OCI-LY7 (cell line): Measurements from ENCODE around the gene ZNF311. TPM values are rescaled to one million over a fixed set of nuclear protein-coding genes. Genes with fewer than 3 reads are reported as not detected.

Experiments
- BruUV-seq: library from RNA; stranded (reverse); fragments of 400-500 nt; replicated peaks from 2 replicates; lab custom pipeline; 2021; lab: Mats Ljungman, UMichigan
- CTCF ChIA-PET: fragments of 300-600 bp; sonication (Branson Sonifier 250); formaldehyde crosslinking; loops from one replicate; lab custom pipeline; 2022; ENCODE audit warnings: antibody characterized with exemption; ENCODE audit not compliant: unreplicated experiment; lab: Charles Lee
- POLR2A ChIA-PET: fragments of 300-600 bp; sonication (Branson Sonifier 250); formaldehyde crosslinking; loops from one replicate; lab custom pipeline; 2022; ENCODE audit warnings: antibody characterized with exemption; lab: Charles Lee
- DNase-seq: peaks from one replicate; pipeline ENCODE4 v3.0.0-alpha.2; 2015; ENCODE audit warnings: low spot score
- H2AFZ ChIP-seq: fragments of 200-600 bp; sonication (generic), shearing (Covaris generic); 2 replicates; pipeline ENCODE4 v1.6.1; 2014; ENCODE audit warnings: mild to moderate bottlenecking, antibody characterized with exemption, low read length, moderate library complexity
- H3K27ac ChIP-seq: fragments of 200-600 bp; sonication (generic); 2 replicates; pipeline ENCODE4 v1.5.1; 2014; ENCODE audit warnings: mixed run types, low read depth, mild to moderate bottlenecking, moderate library complexity, low read length, inconsistent platforms; ENCODE audit not compliant: poor library complexity, severe bottlenecking
- H3K36me3 ChIP-seq: fragments of 200-600 bp; sonication (generic); 2 replicates; pipeline ENCODE4 v1.6.1; 2014; ENCODE audit warnings: mild to moderate bottlenecking, antibody characterized with exemption, low read length, moderate library complexity, mixed read lengths; ENCODE audit not compliant: insufficient read depth
- H3K4me1 ChIP-seq: fragments of 200-600 bp; sonication (generic); 2 replicates; pipeline ENCODE4 v1.5.1; 2014; ENCODE audit warnings: mild to moderate bottlenecking, low read length; ENCODE audit not compliant: insufficient read depth, poor library complexity, severe bottlenecking
- H3K4me2 ChIP-seq: fragments of 200-600 bp; sonication (generic); 2 replicates; pipeline ENCODE4 v1.6.1; 2014; ENCODE audit warnings: mild to moderate bottlenecking, low read length
- H3K4me3 ChIP-seq: fragments of 200-600 bp; sonication (generic); 2 replicates; pipeline ENCODE4 v1.5.1; 2014; ENCODE audit warnings: mild to moderate bottlenecking, low read depth, low read length; ENCODE audit not compliant: poor library complexity, severe bottlenecking
- H3K79me2 ChIP-seq: fragments of 200-600 bp; sonication (generic); 2 replicates; pipeline ENCODE4 v1.6.1; 2016; ENCODE audit warnings: low read depth, mild to moderate bottlenecking, low read length, moderate library complexity, mixed read lengths; ENCODE audit not compliant: insufficient read depth
- H3K9me2 ChIP-seq: fragments of 200-600 bp; sonication (generic); 2 replicates; pipeline ENCODE4 v1.6.1; 2016; ENCODE audit warnings: mild to moderate bottlenecking, low read length, mixed read lengths; ENCODE audit not compliant: insufficient read depth
- H3K9me3 ChIP-seq: fragments of 200-600 bp; sonication (generic); 2 replicates; pipeline ENCODE4 v1.6.1; 2014; ENCODE audit warnings: mild to moderate bottlenecking, mixed run types, low read length, mixed read lengths
- H4K20me1 ChIP-seq: fragments of 200-600 bp; sonication (generic); 2 replicates; pipeline ENCODE4 v1.6.1; 2014; ENCODE audit warnings: mild to moderate bottlenecking, antibody characterized with exemption, low read length, moderate library complexity, mixed read lengths; ENCODE audit not compliant: insufficient read depth
- CTCF ChIP-seq: fragments of 200-600 bp; sonication (generic); conservative IDR thresholded peaks from 2 replicates; pipeline ENCODE4 v1.5.1; 2014; ENCODE audit warnings: mild to moderate bottlenecking, antibody characterized with exemption, low read length, moderate library complexity, mixed read lengths
- EZH2phosphoT487 ChIP-seq: fragments of 200-600 bp; sonication (generic); IDR thresholded peaks from 2 replicates; pipeline ENCODE4 v1.6.1; 2018; ENCODE audit warnings: low read depth, borderline replicate concordance, mild to moderate bottlenecking, mixed run types, antibody characterized with exemption, low read length, moderate library complexity, mixed read lengths
- intact Hi-C: fragments of 100-400 bp; cut with micrococcal nuclease; formaldehyde crosslinking; loops from one replicate; pipeline ENCODE4 v1.10.0; 2022; ENCODE audit not compliant: unreplicated experiment
- small RNA-seq: library from RNA; depleted of rRNA; stranded (forward); fragments of <200 nt; gene quantifications from one replicate; pipeline ENCODE3, GENCODE V24; 2014
- total RNA-seq, 2 experiments: library from RNA; depleted of rRNA in 1 of 2; stranded (reverse); fragments of >200 nt in 1 of 2; shearing (Covaris generic) in 1 of 2; gene quantifications; 2 replicates each; pipeline ENCODE4 v1.2.3, GENCODE V29; 2014 to 2022

The ZNF311 gene
- total RNA-seq, 2 experiments from 2014 or later = not detected

- Histone ChIP-seq H4K20me1 (no peaks in the 10 kb centered on the region), H3K27ac (no peak overlapping the region), H3K4me2 (peak overlapping the region; percentile 16; the same call in 1 of the 2 replicates), H3K9me2 (no peaks in the 10 kb centered on the region), H2AFZ (peak overlapping the region; percentile 43; the same call in 1 of the 2 replicates), H3K79me2 (no peaks in the 10 kb centered on the region), H3K4me3 (no peak overlapping the region), H3K4me1 (peaks cover 42% of the 10 kb centered on the region), H3K36me3 (no peaks in the 10 kb centered on the region), H3K9me3 (no peaks in the 10 kb centered on the region)
- intact Hi-C loops = no loop called here
- no peak for DNase-seq
- POLR2A ChIA-PET = interaction anchor here (0.6 to 1.6 kb wide), 10 partner anchors 12 to 253 kb away, joined by 3 to 10 read pairs (median 3); partner anchors contain the start of gene TRIM27
- TF ChIP-seq CTCF = no peak
- TF ChIP-seq EZH2phosphoT487 = no peak
- BruUV-seq = no TSS peak
- CTCF ChIA-PET = no interaction called here
Measured at GRCh38 chr6:28947067-28947765, 57.9 kb downstream of the ZNF311 start.

GRCh38 chr6:28945349-28945748 lies 59.8 kb downstream of the ZNF311 start:
- H4K20me1 ChIP-seq = no peaks in the 10 kb centered on the region
- H3K9me2 ChIP-seq = no peaks in the 10 kb centered on the region
- peaks cover 48% of the 10 kb centered on the region for H3K4me1 ChIP-seq
- H3K79me2 ChIP-seq = no peaks in the 10 kb centered on the region
- DNase-seq = no peak
- no peaks in the 10 kb centered on the region for H3K36me3 ChIP-seq
- no peak overlapping the region for H3K27ac ChIP-seq
- BruUV-seq = no TSS peak
- peak overlapping the region; percentile 19; the same call in 1 of the 2 replicates for H2AFZ ChIP-seq
- intact Hi-C loops = loop anchor here (2.0 kb wide), 1 partner anchor 71 kb away; no protein-coding TSS in a partner anchor
- H3K4me3 ChIP-seq = no peak overlapping the region
- ChIA-PET POLR2A (interaction anchor here (1.6 kb wide), 1 partner anchor 71 kb away, joined by 10 read pairs; no protein-coding TSS in a partner anchor), CTCF (no interaction called here)
- TF ChIP-seq CTCF (no peak), EZH2phosphoT487 (no peak)
- peaks cover 10% of the 10 kb centered on the region; the same call in 1 of the 2 replicates for H3K9me3 ChIP-seq
- peak overlapping the region; percentile 99 for H3K4me2 ChIP-seq

Small RNA genes lying within 50 kb of the gene (small RNA-seq; reads per million reads assigned to genes)
- not detected for gene RN7SL471P

Other genes starting within 250 kb of the ZNF311 start
- 126 and 130 TPM in 2 replicates for gene TRIM27, start 81.3 kb downstream of the ZNF311 start, total RNA-seq (2014; rRNA removed; shearing (Covaris generic))
- 112 and 116 TPM in 2 replicates for gene TRIM27, start 81.3 kb downstream of the ZNF311 start, total RNA-seq (2022)
- gene OR2W1, start 39.9 kb upstream of the ZNF311 start, total RNA-seq (2014; rRNA removed; shearing (Covaris generic)) = not detected in 2 replicates
- not detected in 2 replicates for gene OR2W1, start 39.9 kb upstream of the ZNF311 start, total RNA-seq (2022)
- not detected in 2 replicates for gene OR2B3, start 82.0 kb upstream of the ZNF311 start, total RNA-seq (2014; rRNA removed; shearing (Covaris generic))
- gene OR2B3, start 82.0 kb upstream of the ZNF311 start, total RNA-seq (2022) = not detected in 2 replicates
- not detected in 2 replicates for gene OR2J1, start 94.2 kb upstream of the ZNF311 start, total RNA-seq (2014; rRNA removed; shearing (Covaris generic))
- not detected in 2 replicates for gene OR2J1, start 94.2 kb upstream of the ZNF311 start, total RNA-seq (2022)
- gene OR2J3, start 102.7 kb upstream of the ZNF311 start, total RNA-seq (2014; rRNA removed; shearing (Covaris generic)) = 0.10 TPM in 1 of 2 replicates, not detected in the other
- not detected in 2 replicates for gene OR2J3, start 102.7 kb upstream of the ZNF311 start, total RNA-seq (2022)
- not detected in 2 replicates for gene OR2J2, start 165.6 kb upstream of the ZNF311 start, total RNA-seq (2014; rRNA removed; shearing (Covaris generic))
- not detected in 2 replicates for gene OR2J2, start 165.6 kb upstream of the ZNF311 start, total RNA-seq (2022)